NCI-H2029 treated with DMSO at 0.1 percent for 48 hours (cell line): ENCODE results near the gene PADI4.
"Not testable (repeated sequence)": the region's sequence is repeated elsewhere in the genome, so short reads cannot be mapped to it uniquely, and the experiment has no call there.

ENCODE experiments used
- DNase-seq: peaks from one replicate; lab custom pipeline; 2025; lab: John Stamatoyannopoulos, UW

The PADI4 gene

DNA sequence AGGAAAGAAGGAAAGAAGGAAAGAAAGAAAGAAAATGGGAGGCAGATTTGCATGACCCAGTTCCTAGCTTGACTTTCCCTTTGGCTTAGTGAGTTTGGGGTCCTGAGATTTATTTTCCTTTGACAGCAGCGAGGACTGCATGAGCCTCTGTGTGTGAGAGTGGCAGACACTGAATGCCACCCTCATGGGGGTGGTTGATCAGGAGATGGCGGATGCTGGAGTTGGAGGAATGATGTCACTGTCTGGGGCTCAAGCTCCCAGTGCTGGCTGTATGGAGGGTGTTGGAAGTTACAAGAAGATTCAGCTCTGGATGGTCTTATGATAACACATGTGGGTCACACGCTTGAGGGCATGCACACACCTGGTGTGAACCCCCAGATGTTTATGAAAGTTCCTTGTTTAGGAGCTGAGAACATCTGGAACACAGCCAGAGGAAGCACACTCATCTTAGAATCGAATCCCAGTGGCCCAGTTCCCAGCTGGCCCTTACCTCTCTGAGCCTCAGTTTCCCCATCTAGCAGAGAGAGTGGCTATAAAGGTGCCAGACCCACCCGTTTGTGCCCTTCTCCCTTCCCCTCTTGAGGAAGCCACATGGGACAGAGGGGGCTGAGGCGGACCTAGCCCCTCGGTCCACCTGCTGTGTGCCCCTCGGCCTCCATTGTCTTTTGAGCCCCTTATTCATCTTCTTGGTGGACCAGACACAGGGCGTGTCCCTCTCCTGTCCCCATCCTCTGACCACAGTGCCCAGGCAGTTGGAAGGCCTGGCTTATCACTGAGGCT is 5.7 kb downstream of the PADI4 start:
- no peak for DNase-seq

DNA sequence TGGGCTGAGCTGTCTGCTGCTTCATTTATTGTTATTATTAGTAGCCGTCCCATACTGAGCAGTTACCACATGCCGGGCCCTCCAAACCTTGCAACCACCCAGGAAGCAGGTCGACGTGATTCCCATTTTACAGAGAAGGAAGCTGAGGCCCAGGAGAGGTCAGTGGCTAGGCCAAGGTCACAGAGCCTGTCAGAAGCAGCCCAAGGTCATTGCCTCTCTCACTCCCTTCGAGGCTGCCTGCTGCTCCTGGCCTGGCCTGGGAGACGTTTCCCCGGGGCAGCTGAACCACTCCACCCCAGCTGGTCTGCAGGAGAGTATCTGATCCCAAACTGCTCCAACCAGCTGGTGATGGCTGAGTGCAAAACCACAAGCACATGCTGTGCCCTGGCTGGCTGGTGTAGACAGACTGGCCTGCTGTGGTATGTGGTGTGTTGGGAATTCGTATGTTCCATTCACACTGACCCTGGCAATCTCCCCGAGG is 6.5 kb downstream of the PADI4 start:
- no peak for DNase-seq

DNA sequence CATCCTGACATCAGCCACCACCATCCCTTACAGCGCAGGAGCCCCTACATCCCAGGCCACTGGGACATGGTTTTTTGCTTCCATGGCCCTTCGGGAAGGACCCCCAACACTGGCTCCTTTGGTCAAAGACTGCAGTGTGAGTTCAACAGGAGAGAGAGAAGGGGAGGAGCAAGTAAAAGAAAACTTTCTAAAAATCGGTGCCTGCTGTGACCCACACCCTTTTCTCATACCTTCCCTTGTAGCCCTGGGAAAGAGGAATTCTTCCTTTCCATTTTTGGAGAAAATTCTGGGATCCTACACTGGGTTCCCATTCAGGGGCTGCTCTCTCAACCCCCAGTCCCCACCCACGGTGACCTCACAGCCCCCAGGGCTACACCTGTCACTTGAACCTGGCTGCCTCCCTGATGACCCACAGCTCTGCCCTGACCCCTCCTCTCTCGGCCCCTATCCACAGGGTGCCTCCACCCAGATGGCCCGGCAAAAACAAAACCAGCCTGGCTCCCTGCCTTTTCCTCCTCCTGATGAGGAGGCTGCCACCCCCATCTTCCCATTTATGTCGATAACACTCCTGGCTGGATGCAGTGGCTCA is 7.6 kb downstream of the PADI4 start:
- no peak for DNase-seq

DNA sequence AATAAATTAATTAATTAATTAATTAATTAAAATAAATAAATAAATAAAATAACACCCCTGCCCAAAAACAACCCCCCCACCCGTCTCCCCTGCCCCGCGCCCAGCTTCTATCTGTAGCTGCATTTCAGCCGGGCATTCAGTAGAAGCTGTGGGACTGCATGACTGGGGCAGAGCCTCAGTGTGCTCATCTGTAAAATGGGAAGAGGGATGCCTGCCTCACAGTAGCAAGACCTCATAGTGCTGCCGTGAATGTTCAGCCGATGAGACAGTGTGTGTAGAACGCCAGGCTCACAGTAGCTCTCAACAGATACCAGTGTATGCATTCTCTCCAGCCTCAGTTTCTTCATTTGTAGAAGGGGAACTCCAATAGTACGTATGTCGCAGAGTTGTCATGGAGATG is 8.7 kb downstream of the PADI4 start:
- DNase-seq, result no peak

DNA sequence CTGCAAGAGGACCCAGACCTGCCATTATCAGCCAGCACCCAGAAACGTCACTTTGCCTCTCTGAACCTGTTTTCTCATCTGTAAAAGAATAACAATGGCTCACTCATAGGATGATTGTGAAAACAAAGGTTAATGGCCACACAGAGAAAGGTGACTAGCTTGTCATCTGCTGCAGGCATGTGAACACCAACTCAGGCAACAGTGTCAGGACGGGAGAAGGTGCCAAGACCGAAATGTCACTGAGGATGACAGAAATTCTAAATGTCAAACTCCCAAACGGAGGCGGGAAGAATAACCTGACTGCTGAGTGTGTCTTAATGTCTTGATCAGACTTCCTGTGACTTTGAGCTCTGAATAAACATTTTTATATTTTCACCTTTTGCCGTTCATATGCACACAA is 10.3 kb downstream of the PADI4 start:
- no peak for DNase-seq

DNA sequence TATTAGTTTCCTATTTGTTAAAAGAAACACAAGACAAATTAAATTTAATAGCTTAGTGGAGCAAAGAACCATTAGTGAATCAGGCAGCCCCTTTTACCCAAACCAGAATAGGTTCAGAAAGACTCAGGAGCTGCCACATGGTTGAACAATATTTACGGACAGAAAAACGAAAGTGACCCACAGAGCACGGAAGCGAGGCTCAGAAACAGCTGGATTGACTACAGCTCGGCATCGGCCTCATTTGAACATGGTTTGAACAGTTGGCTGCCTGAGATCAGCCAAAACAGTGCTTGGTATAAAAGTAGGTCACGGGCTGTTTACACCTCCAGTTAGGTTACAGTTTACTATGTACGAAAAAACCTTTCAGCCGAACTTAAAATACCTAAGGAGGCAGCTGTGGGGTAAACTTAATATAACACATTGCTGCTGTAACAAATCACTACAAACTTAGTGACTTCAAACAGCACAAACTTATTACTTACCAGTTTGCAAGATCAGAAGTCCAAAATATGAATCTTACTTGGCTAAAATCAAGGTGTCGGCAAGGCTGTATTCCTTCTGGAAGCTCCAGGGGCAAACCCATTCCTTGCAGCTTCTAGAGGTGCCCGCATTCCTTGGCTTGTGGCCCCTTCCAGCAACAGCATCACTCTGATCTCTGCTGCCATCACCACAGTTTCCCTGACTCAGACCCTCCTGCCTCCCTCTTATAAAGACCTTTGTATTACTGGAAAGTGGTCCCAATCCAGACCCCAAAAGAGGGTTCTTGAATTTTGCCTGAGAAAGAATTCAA is 11.8 kb downstream of the PADI4 start:
- DNase-seq, result no peak

DNA sequence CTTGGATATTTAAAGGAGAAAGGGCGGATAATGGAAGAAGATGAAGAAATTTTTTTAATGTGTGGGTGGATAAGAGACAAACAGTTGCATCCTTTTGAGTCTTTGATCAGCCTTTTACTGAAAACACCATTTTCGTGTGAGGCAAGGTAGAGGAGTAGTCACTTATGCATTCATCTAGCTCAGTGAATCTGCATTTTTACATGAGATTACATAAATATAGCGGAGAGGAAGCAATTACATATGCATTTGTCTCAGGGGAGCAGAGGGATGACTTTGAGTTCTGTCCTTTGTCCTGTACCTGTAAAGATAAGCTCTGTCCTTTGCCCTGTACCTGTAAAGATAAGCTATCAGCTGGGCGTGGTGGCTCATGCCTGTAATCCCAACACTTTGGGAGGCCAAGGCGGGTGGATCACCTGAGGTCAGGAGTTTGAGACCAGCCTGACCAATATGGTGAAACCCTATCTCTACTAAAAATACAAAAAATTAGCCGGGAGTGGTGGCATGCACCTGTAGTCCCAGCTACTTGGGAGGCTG is 13.9 kb downstream of the PADI4 start:
- not testable (repeated sequence) for DNase-seq

DNA sequence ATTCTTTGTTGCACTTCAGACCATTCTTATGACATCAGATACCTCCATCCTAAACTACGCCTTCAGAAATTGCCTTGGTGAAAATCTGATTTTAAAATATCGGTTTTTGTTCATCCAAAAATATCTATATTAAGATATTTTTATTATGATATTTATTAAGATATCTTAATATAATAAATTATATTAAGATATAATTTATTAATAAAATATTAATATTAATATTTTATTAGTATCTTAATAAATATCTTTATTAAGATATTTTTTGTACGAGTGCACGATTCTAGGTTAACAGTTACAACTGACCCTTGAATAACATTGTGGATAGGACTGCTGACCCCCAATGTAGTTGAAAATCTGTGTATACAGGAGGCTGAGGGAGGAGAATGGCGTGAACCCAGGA is 20.9 kb downstream of the PADI4 start:
- DNase-seq, result no peak

DNA sequence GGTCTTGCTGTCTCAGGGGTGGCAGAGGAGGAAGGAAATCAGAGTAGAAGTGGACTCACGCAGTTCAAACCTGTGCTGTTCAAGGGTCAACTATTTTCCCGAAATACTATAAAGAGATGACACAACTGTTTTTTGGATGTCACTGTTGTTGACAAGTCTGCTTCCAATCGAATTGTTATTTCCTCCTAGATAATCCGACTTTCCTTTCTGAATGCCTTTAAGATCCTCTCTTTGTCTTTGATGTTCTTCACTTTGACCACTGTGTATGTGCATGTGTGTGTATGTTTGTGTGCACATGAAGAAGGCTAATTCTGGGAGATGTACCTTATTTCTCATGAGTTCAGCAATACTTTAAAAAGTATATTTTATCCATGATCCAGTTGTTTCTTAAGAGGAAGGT is 21.6 kb downstream of the PADI4 start:
- DNase-seq, result no peak

DNA sequence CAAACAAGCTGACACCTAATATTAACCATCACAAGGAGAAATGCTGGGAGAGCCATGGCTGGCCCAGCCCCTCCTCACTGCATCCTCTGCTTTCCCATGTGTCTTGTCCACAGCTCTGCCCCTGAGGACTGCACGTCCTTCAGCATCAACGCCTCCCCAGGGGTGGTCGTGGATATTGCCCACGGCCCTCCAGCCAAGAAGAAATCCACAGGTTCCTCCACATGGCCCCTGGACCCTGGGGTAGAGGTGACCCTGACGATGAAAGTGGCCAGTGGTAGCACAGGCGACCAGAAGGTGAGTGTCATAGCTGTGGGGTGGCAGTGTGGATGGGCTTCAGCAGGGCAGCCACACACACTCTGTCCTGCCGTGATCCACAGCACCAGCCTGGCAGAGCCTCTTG is 22.9 kb downstream of the PADI4 start:
- no peak for DNase-seq

DNA sequence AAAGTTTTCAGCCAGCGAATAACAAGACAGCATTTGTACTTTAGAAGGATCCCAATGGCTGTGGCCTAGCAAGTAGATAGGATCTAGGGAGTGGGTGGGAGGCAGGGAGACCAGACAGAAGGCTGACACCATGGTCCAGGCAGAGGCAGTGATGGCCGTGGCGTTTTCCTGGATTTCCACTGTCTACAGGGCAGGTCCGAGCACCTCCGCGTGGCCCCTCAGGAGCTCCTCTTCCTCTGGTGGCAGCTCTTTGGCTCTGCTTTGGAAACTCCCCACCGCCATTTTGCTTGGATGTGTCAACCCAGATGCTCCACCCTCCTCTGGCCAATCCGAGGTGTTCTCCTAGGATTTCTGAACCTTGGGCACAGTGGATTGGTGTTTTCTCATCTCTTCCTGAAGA is 25.1 kb downstream of the PADI4 start:
- DNase-seq, result no peak

DNA sequence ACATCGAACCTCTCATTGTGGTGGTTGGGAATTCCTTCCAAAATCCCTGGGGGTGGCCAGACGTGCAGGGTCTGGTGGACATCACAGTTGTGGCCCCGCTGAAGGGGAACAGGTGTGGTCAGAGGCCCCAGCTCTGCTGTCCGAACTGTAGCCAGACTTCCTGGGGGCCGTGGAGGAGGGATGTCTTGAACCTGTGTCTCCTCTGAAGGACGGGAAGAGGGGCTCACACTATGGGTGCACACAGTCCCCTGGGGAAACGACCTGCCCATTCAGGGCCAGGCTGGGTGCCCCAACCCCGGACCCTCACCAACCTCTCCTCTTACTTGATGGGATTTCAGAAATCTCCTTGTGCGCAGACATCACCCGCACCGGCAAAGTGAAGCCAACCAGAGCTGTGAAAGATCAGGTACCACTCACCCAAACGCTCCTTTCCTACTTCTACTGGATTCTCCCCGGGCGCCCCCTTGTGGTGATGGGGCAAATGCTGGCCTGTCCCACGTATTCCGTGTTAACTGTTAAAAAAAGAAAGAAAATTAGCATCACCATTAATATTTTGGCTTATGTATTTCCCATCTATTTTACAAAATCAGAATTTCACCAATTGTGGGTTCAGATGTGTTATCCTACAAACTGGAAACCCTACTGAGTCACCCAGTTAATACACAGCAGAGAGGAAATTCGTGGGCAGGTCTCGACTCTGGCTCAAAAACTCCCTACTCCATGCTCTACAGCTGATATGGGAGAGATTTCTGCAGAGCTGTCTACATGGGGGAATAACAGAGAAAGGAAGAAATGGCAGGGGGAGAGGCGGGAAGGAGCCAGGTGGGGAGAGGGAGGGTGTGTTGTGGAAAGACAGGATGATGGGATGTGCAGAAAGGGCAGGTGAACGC is 28.1 kb downstream of the PADI4 start:
- DNase-seq, result peak; percentile 8

DNA sequence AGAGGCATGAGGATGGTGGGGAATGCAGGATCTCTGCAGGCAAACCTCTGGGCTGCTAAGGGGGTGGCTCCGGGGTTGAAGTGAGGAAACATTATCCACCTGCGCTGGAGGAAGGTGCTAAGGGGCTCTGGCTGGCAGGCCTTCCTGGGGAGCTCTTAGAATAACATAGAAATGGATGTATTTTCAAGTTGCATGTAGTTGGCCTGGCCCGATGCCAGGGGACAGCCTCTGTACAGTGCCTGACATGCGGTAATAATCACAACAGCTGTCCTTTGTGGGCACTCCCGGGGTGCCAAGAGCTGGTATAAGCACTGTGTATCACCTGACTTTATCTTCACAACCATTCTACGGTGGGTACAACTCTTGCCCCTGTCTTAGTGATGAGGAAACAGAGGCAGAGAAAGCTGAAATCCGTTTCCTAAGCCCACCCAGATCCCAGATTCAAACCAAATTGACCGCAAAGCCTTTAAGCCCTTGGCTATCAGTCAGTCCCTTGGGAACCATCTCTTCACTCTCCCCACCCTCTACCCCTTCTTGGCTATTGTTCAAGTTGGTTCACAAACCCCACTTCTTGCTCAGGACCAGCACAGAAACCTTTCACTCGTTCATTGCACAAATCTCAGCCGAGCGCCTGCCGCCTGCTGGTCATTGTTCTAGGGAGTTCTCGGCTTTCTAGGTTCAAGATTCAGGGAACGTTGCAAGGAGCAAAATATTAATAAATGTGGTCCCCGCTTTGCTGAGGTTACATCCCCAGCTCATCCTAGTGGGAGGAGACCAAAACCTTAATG is 30.9 kb downstream of the PADI4 start:
- DNase-seq, result no peak

DNA sequence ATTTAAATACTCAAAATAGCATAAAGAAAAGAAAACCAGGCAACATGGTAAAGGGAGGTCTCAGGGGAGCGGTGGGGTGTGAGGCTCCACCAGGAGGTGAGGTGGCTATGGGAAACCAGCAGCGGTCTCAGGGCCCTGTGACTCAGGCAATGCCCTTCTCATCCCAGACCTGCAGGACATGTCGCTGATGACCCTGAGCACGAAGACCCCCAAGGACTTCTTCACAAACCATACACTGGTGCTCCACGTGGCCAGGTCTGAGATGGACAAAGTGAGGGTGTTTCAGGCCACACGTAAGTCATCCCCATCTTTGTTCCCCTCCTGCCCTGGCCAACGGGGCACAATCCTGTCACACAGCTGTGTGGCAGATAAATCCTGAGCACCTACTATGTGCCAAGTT is 31.5 kb downstream of the PADI4 start:
- no peak for DNase-seq

DNA sequence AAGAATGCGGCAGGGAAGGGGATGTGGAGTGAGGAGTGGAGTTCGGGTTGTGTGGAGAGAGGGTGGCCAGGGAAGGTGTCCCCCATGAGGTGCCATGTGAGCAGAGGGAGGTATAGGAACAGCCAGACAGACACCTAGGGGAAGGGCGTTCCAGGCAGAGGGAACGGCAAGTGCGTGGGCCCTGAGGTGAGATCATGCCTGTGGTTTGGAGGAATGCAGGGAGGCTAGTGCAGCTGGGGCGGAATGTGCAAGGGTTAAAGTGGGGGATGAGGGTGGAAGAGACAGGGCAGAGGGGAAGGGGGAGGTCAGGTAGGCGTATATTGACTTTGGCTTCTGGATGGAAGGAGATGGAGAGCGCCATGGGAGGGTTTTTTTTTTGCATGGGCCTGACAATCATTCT is 32.4 kb downstream of the PADI4 start:
- DNase-seq, result no peak

DNA sequence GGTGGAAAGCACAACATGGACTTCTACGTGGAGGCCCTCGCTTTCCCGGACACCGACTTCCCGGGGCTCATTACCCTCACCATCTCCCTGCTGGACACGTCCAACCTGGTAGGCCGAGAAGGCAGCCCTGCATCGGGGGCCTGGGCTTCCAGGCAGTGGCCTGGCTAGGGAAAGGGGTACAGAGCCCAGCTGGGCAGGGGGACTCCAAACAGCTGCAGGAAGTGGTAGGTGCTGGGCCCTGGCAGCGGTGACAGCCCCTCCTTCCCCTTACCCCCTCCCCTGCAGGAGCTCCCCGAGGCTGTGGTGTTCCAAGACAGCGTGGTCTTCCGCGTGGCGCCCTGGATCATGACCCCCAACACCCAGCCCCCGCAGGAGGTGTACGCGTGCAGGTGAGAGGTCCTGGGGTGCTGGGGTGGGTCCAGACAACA is 34.0 kb downstream of the PADI4 start:
- no peak for DNase-seq

DNA sequence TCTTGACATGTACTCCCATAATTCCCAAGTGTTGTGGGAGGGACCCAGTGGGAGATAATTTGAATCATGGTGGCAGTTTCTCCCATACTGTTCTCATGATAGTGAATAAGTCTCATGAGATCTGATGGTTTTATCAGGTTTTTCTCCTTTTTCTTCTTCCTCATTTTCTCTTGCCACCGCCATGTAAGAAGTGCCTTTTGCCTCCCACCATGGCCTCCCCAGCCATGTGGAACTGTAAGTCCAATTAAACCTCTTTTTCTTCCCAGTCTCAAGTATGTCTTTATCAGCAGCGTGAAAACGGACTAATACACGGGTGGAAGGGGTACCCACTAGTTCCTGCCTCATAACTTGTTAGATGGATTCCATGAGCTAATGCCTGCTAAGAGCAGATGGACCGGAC is 37.5 kb downstream of the PADI4 start:
- DNase-seq, result not testable (repeated sequence)

DNA sequence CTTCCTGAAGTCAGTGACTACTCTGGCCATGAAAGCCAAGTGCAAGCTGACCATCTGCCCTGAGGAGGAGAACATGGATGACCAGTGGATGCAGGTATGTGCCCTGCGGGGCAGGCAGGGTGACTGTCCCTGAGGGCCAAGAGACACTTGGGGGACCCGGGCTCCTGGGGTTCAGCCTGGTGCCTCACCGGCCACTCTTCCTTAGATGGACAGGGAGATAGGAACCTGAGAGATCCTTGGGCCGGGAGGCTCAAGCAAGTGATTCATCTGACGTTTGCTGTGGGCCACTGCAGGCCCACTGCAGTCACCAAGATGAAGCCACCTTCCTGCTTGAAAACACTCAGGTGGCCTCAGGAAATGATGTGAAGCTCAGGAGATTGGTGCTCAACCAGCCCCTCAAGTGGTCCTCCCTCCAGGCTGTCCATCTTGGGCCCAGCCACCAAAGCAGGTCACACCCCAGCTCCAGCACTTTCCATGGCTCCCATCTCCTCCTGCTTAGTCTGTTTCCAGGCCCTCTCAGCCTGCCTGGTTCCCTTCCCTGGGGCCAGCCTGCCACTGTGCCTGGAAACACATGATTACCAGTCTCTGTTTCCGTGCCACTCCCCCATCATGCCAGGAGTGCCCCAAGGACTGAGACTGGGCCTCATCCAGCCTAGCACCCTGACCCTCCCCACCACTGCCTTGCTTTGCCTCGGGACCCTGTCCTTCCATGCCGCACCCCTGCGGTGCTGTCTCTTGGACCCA is 38.2 kb downstream of the PADI4 start:
- DNase-seq, result no peak

DNA sequence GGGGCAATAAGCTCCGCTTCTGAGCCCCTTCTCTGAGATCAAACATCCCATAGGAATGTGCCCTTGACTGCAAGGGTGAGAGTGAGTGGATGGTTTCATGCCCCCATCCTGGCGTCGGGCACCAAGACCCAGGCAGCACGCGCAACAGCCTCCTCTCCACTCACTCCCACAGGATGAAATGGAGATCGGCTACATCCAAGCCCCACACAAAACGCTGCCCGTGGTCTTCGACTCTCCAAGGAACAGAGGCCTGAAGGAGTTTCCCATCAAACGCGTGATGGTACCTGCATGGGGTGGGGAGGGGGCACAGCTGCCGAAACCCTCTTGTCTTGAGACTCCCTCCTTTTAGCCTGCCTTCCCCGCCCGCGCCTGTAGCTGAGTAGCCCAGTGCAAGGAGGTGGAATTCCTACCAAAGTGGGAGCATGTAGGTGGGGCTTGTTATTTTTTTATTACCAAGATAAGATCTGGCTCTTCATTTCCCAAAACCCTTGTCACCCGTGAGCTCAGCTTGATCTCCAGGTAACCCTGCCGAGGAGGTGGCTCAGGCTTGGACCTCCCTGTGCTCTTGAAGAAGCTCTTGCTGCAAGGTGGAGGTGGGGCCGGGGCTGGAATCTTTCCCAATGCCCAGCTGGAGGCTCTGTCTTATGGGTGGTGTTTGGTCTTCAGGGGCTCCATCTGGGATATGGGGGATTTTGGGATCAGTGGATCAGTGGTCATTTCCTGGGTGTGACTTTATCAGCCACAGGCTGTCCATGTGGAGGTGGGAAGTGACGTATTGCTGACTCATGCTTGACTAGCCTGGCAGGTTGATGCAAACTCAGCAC is 40.0 kb downstream of the PADI4 start:
- DNase-seq, result no peak
